Ishikawa (cell line): Measurements from ENCODE around the gene ILRUN.

Experiments
- FOXM1 ChIP-seq: IDR thresholded peaks from 2 replicates; pipeline ENCODE4 v1.6.1; 2012; ENCODE audit warnings: low read depth, borderline replicate concordance
- NFIC ChIP-seq: IDR thresholded peaks from 2 replicates; pipeline ENCODE4 v1.6.1; 2012
- TAF1 ChIP-seq: IDR thresholded peaks from 2 replicates; pipeline ENCODE4 v1.6.1; 2012; ENCODE audit warnings: low read depth, mild to moderate bottlenecking
- ZBTB7A ChIP-seq: IDR thresholded peaks from 2 replicates; pipeline ENCODE4 v1.6.1; 2012; ENCODE audit warnings: low read depth

DNA sequence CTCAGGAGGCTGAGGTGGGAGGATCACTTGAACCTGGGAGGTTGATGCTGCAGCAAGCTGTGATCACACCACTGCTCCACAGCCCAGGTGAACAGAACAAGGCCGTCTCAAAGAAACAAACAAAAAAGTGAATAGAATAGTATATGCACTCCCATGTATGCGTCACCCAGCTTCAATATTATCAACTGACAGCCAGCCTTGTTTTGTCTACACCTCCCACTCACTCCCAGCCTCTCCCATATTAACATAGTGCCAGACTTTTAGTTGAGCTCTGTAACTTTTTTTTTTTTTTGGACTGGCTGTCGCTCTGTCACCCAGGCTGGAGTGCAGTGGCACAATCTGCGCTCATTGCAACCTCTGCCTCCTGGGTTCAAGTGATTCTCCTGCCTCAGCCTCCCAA, 18.1 kb upstream of the ILRUN start:
- TF ChIP-seq TAF1: no peak
- no peak for TF ChIP-seq ZBTB7A
- no peak for TF ChIP-seq NFIC
- no peak for TF ChIP-seq FOXM1
